ENCODE measurements around the gene PABPC1L. TPM values are rescaled to one million over a fixed set of nuclear protein-coding genes. Genes with fewer than 3 reads are reported as not detected.

The PABPC1L gene
- total RNA-seq, 2 experiments from 2014 or later: 22.8 to 27.5 TPM

DNA sequence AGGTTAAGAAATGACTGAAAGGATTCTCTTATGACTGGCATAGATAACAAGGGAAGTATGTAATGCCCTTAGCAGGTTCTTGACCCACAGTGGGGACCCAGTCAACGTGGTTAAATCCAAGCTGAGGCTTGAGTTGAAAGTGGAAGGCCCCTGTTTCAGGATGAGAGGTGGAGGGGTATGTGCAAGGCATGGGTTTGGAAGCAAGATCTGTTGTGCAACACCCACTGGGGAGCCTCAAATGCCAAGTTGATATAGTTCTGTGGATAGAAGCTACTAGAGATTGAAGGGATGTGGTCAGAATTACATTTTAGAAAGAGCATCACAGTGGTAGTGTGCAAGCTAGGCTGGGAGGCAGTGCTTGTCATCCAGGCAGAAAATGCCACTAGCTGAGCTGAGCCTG lies 5.1 kb downstream of the PABPC1L start:
- Mint-ChIP-seq H3K27me3 (no peaks in the 10 kb centered on the region), H3K4me1 (ENCODE audit: low read depth) (peaks cover 26% of the 10 kb centered on the region), H3K36me3 (ENCODE audit: low read depth) (peaks cover 11% of the 10 kb centered on the region), H3K9me3 (no peaks in the 10 kb centered on the region), H3K4me3 (no peak overlapping the region), H3K27ac (peak overlapping the region; percentile 60)
- Histone ChIP-seq H3K4me3 (ENCODE audit: low read length) (no peak overlapping the region), H3K27me3 (ENCODE audit: control insufficient read depth in 1 of 2, insufficient read depth in 2 of 2, low read length in 2 of 2) (no peaks in the 10 kb centered on the region), H3K9me3 (ENCODE audit: control insufficient read depth in 1 of 2, insufficient read depth in 1 of 2, low read length in 2 of 2) (no peaks in the 10 kb centered on the region), H3K27ac (ENCODE audit: low read depth in 1 of 2, low read length in 2 of 2) (no peak overlapping the region), H3K4me1 (ENCODE audit: insufficient read depth, low read length) (peaks cover 12% of the 10 kb centered on the region), H3K36me3 (ENCODE audit: insufficient read depth, low read length) (peaks cover 7% of the 10 kb centered on the region)
- ChIA-PET CTCF (interaction anchor here (1.4 kb wide), 1 partner anchor 27 kb away, joined by 3 read pairs; no protein-coding TSS in a partner anchor), POLR2A (no interaction called here)
- TF ChIP-seq, protein P1, sequence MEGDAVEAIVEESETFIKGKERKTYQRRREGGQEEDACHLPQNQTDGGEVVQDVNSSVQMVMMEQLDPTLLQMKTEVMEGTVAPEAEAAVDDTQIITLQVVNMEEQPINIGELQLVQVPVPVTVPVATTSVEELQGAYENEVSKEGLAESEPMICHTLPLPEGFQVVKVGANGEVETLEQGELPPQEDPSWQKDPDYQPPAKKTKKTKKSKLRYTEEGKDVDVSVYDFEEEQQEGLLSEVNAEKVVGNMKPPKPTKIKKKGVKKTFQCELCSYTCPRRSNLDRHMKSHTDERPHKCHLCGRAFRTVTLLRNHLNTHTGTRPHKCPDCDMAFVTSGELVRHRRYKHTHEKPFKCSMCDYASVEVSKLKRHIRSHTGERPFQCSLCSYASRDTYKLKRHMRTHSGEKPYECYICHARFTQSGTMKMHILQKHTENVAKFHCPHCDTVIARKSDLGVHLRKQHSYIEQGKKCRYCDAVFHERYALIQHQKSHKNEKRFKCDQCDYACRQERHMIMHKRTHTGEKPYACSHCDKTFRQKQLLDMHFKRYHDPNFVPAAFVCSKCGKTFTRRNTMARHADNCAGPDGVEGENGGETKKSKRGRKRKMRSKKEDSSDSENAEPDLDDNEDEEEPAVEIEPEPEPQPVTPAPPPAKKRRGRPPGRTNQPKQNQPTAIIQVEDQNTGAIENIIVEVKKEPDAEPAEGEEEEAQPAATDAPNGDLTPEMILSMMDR (IDR thresholded peaks at IDR 0.05): no peak
- ATAC-seq (ENCODE audit: poor library complexity) (no peak), DNase-seq (no peak)
- intact Hi-C loops (cut with DNase I, micrococcal nuclease): loop anchor here in 1 of 2 experiments (5.0 kb wide), 2 partner anchors 47 to 177 kb away; partner anchors contain the start of gene TOMM34

GRCh38 chr20:44916586-44916985 lies 6.7 kb downstream of the PABPC1L start:
- Mint-ChIP-seq H3K9me3 (no peaks in the 10 kb centered on the region), H3K36me3 (ENCODE audit: low read depth) (peaks cover 11% of the 10 kb centered on the region), H3K27me3 (no peaks in the 10 kb centered on the region), H3K4me1 (ENCODE audit: low read depth) (peaks cover 26% of the 10 kb centered on the region), H3K27ac (no peak overlapping the region), H3K4me3 (no peak overlapping the region)
- no peak overlapping the region for H3K27ac ChIP-seq (ENCODE audit: low read depth in 1 of 2, low read length in 2 of 2)
- DNase-seq (no peak), ATAC-seq (ENCODE audit: poor library complexity) (no peak)
- no peaks in the 10 kb centered on the region for H3K9me3 ChIP-seq (ENCODE audit: control insufficient read depth in 1 of 2, insufficient read depth in 1 of 2, low read length in 2 of 2)
- intact Hi-C loops (cut with DNase I, micrococcal nuclease): no loop called here
- POLR2A ChIA-PET: no interaction called here
- H3K4me3 ChIP-seq (ENCODE audit: low read length): no peak overlapping the region
- CTCF ChIA-PET: no interaction called here
- H3K27me3 ChIP-seq (ENCODE audit: control insufficient read depth in 1 of 2, insufficient read depth in 2 of 2, low read length in 2 of 2): no peaks in the 10 kb centered on the region
- TF ChIP-seq, protein P1 (IDR thresholded peaks at IDR 0.05): no peak
- peaks cover 3% of the 10 kb centered on the region for H3K4me1 ChIP-seq (ENCODE audit: insufficient read depth, low read length)
- H3K36me3 ChIP-seq (ENCODE audit: insufficient read depth, low read length): peaks cover 8% of the 10 kb centered on the region

DNA sequence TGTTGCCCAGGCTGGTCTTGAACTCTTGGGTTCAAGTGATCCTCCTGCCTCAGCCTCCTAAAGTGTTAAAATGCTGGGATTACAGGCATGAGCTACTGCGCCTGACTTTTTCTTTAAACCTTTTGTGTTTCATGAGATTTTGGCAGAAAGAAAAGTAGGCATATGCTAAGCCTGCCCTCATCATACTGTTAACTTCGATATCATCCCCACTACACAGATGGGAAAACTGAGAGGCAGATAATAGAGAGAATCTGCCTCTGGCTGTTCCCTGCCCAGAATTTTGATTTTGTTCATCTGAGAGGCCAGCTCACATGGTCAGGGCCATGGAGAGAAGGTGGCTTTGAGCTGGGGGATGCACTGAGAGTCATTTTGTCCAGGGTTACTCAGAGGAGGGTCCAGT lies 7.5 kb downstream of the PABPC1L start:
- H3K27me3 Mint-ChIP-seq: no peaks in the 10 kb centered on the region
- peaks cover 11% of the 10 kb centered on the region for H3K36me3 Mint-ChIP-seq (ENCODE audit: low read depth)
- Histone ChIP-seq H3K27me3 (ENCODE audit: control insufficient read depth in 1 of 2, insufficient read depth in 2 of 2, low read length in 2 of 2) (no peaks in the 10 kb centered on the region), H3K9me3 (ENCODE audit: control insufficient read depth in 1 of 2, insufficient read depth in 1 of 2, low read length in 2 of 2) (no peaks in the 10 kb centered on the region), H3K4me1 (ENCODE audit: insufficient read depth, low read length) (peaks cover 3% of the 10 kb centered on the region), H3K36me3 (ENCODE audit: insufficient read depth, low read length) (peaks cover 12% of the 10 kb centered on the region), H3K4me3 (ENCODE audit: low read length) (no peak overlapping the region), H3K27ac (ENCODE audit: low read depth in 1 of 2, low read length in 2 of 2) (no peak overlapping the region)
- H3K4me1 Mint-ChIP-seq (ENCODE audit: low read depth): peaks cover 25% of the 10 kb centered on the region
- ChIA-PET POLR2A (interaction anchor here (1.4 kb wide), 1 partner anchor 32 kb away, joined by 3 read pairs; the partner anchor contains the start of gene YWHAB), CTCF (no interaction called here)
- H3K27ac Mint-ChIP-seq: no peak overlapping the region
- no peaks in the 10 kb centered on the region for H3K9me3 Mint-ChIP-seq
- intact Hi-C loops (cut with DNase I, micrococcal nuclease): no loop called here
- DNase-seq (no peak), ATAC-seq (ENCODE audit: poor library complexity) (no peak)
- H3K4me3 Mint-ChIP-seq: no peak overlapping the region
- TF ChIP-seq, protein P1 (IDR thresholded peaks at IDR 0.05): no peak

Measured in CD4-positive, alpha-beta T cell (primary cell).